Stimulated activated naive CD4-positive, alpha-beta T cell (primary cell): ENCODE data around the gene ANKMY1.

Experiments used
- DNase-seq, 6 experiments: peaks; one replicate each; lab custom pipeline; 2025; lab: John Stamatoyannopoulos, UW

ANKMY1 gene

GRCh38 chr2:240477916-240478315 lies 79.9 kb downstream of the ANKMY1 start:
- DNase-seq, result no peak

- no peak for DNase-seq
Observed at GRCh38 chr2:240473211-240473610, 84.6 kb downstream of the ANKMY1 start.

GRCh38 chr2:240472078-240472790 lies 85.6 kb downstream of the ANKMY1 start:
- no peak for DNase-seq

GRCh38 chr2:240469740-240470139 lies 88.0 kb downstream of the ANKMY1 start:
- no peak for DNase-seq

- DNase-seq, result no peak
Observed at GRCh38 chr2:240469239-240469636, 88.5 kb downstream of the ANKMY1 start.

- DNase-seq, result no peak
Observed at GRCh38 chr2:240468303-240469238, 89.2 kb downstream of the ANKMY1 start.

- no peak for DNase-seq
Observed at GRCh38 chr2:240467659-240468302, 90.0 kb downstream of the ANKMY1 start.

- DNase-seq, result no peak
Observed at GRCh38 chr2:240467149-240467642, 90.6 kb downstream of the ANKMY1 start.

GRCh38 chr2:240466579-240467148 lies 91.1 kb downstream of the ANKMY1 start:
- DNase-seq, result no peak

GRCh38 chr2:240465765-240466578 lies 91.8 kb downstream of the ANKMY1 start:
- no peak for DNase-seq

GRCh38 chr2:240465268-240465764 lies 92.5 kb downstream of the ANKMY1 start:
- DNase-seq, result no peak

- DNase-seq, result no peak
Observed at GRCh38 chr2:240464514-240465241, 93.1 kb downstream of the ANKMY1 start.

- no peak for DNase-seq
Observed at GRCh38 chr2:240463866-240464481, 93.8 kb downstream of the ANKMY1 start.

- DNase-seq, result no peak
Observed at GRCh38 chr2:240463274-240463865, 94.4 kb downstream of the ANKMY1 start.

- no peak for DNase-seq
Observed at GRCh38 chr2:240462707-240463273, 95.0 kb downstream of the ANKMY1 start.

GRCh38 chr2:240462073-240462706 lies 95.6 kb downstream of the ANKMY1 start:
- no peak for DNase-seq

GRCh38 chr2:240461471-240462072 lies 96.2 kb downstream of the ANKMY1 start:
- DNase-seq, result no peak

- DNase-seq, result no peak
Observed at GRCh38 chr2:240460781-240461431, 96.9 kb downstream of the ANKMY1 start.
